ENCODE data around the gene IFIT1. TPM values are rescaled to one million over a fixed set of nuclear protein-coding genes. Genes with fewer than 3 reads are reported as not detected.
A peak's percentile ranks its signal among the peaks of the same experiment; 100 is the strongest.

Gene IFIT1
- total RNA-seq, 2 donors from 2014 or later, result 9.0 to 44.3 TPM

DNA sequence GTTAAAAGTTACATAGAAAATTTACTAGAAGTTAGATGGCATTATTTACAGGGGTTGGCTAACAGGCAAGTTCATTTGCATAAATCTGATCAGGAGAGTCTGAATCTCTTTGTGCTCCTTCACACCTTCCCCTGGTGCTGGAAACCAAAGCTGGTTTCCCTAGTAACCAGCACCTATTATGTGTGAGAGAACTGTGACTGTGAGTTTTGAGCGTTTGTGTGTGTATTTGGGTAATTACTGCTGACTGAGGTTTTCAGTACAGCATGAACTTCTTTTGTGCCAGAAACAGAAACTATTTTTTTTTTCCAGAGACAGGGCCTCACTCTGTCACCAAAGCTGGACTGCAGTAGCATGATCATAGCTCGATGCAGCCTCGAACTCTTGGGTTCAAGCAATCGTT is 24.9 kb upstream of the IFIT1 start:
- ATAC-seq (ENCODE audit: insufficient number of reproducible peaks, low FRiP score, low read depth) (peak; percentile 29), DNase-seq (ENCODE audit: low spot score) (no peak)
- Histone ChIP-seq H3K27me3 (replicated peaks; ENCODE audit: insufficient read depth) (no peaks in the 10 kb centered on the region), H3K4me1 (ENCODE audit: control insufficient read depth in 1 of 2, low read depth in 2 of 2) (peaks cover 15 to 36% of the 10 kb centered on the region in 2 donors), H3K27ac (peak overlapping the region in 1 of 2 donors; percentile 25), H3K4me3 (no peak overlapping the region), H3K9me3 (no peaks in the 10 kb centered on the region), H3K36me3 (no peaks in the 10 kb centered on the region)
- no peak for TF ChIP-seq CTCF (IDR thresholded peaks at IDR 0.05)

- ATAC-seq (ENCODE audit: insufficient number of reproducible peaks, low FRiP score, low read depth), result no peak
- no peak for TF ChIP-seq CTCF (IDR thresholded peaks at IDR 0.05)
- no peak overlapping the region for H3K27ac ChIP-seq
These were observed 24.3 kb upstream of the IFIT1 start for GRCh38 chr10:89368129-89368528.

GRCh38 chr10:89369156-89370105 is 23.0 kb upstream of the IFIT1 start:
- DNase-seq (ENCODE audit: low spot score) (no peak), ATAC-seq (ENCODE audit: insufficient number of reproducible peaks, low FRiP score, low read depth) (no peak)
- no peak overlapping the region for H3K4me3 ChIP-seq
- H3K27me3 ChIP-seq (replicated peaks; ENCODE audit: insufficient read depth), result no peaks in the 10 kb centered on the region
- H3K36me3 ChIP-seq, result no peaks in the 10 kb centered on the region
- H3K27ac ChIP-seq, result no peak overlapping the region
- H3K4me1 ChIP-seq (ENCODE audit: control insufficient read depth in 1 of 2, low read depth in 2 of 2), result peaks cover 9 to 39% of the 10 kb centered on the region in 2 donors
- no peak for TF ChIP-seq CTCF (IDR thresholded peaks at IDR 0.05)
- no peaks in the 10 kb centered on the region for H3K9me3 ChIP-seq

More at GRCh38 chr10:89368129-89368528, 24.3 kb upstream of the IFIT1 start:
- Histone ChIP-seq H3K27me3 (replicated peaks; ENCODE audit: insufficient read depth) (no peaks in the 10 kb centered on the region), H3K4me1 (ENCODE audit: control insufficient read depth in 1 of 2, low read depth in 2 of 2) (peaks cover 15 to 36% of the 10 kb centered on the region in 2 donors), H3K9me3 (no peaks in the 10 kb centered on the region), H3K36me3 (no peaks in the 10 kb centered on the region), H3K4me3 (no peak overlapping the region)
- no peak for DNase-seq (ENCODE audit: low spot score)

- DNase-seq (ENCODE audit: low spot score) (no peak), ATAC-seq (ENCODE audit: insufficient number of reproducible peaks, low FRiP score, low read depth) (no peak)
- no peak overlapping the region for H3K27ac ChIP-seq
- H3K9me3 ChIP-seq, result no peaks in the 10 kb centered on the region
- H3K27me3 ChIP-seq (replicated peaks; ENCODE audit: insufficient read depth), result no peaks in the 10 kb centered on the region
- TF ChIP-seq CTCF (IDR thresholded peaks at IDR 0.05), result no peak
- H3K4me1 ChIP-seq (ENCODE audit: control insufficient read depth in 1 of 2, low read depth in 2 of 2), result peaks cover 16 to 41% of the 10 kb centered on the region in 2 donors
- H3K36me3 ChIP-seq, result no peaks in the 10 kb centered on the region
- H3K4me3 ChIP-seq, result no peak overlapping the region
These were observed 21.3 kb upstream of the IFIT1 start for GRCh38 chr10:89371079-89371478.

- Histone ChIP-seq H3K9me3 (no peaks in the 10 kb centered on the region), H3K27me3 (replicated peaks; ENCODE audit: insufficient read depth) (no peaks in the 10 kb centered on the region), H3K27ac (no peak overlapping the region), H3K4me1 (ENCODE audit: control insufficient read depth in 1 of 2, low read depth in 2 of 2) (peaks cover 16 to 41% of the 10 kb centered on the region in 2 donors), H3K36me3 (no peaks in the 10 kb centered on the region), H3K4me3 (no peak overlapping the region)
- TF ChIP-seq CTCF (IDR thresholded peaks at IDR 0.05), result no peak
- ATAC-seq (ENCODE audit: insufficient number of reproducible peaks, low FRiP score, low read depth) (no peak), DNase-seq (ENCODE audit: low spot score) (no peak)
These were observed 20.4 kb upstream of the IFIT1 start for GRCh38 chr10:89371987-89372386.

Data from thoracic aorta (tissue), 2 donors.